SIG-M5 treated with dmso at 0.1 percent for 504 hours (cell line): ENCODE data around the gene GRIK4.
"Not testable (repeated sequence)": the region's sequence is repeated elsewhere in the genome, so short reads cannot be mapped to it uniquely, and the experiment has no call there.

Source experiments
- DNase-seq: peaks from one replicate; lab custom pipeline; 2025; ENCODE audit not compliant: unreplicated experiment; lab: John Stamatoyannopoulos, UW

Gene GRIK4

GRCh38 chr11:120571476-120571875, 59.9 kb downstream of the GRIK4 start:
- no peak for DNase-seq

GRCh38 chr11:120573756-120574354, 62.3 kb downstream of the GRIK4 start:
- no peak for DNase-seq

- no peak for DNase-seq
Observed at GRCh38 chr11:120574876-120575275, 63.3 kb downstream of the GRIK4 start.

GRCh38 chr11:120575461-120575860, 63.9 kb downstream of the GRIK4 start:
- no peak for DNase-seq

GRCh38 chr11:120576606-120577005, 65.1 kb downstream of the GRIK4 start:
- no peak for DNase-seq

- DNase-seq, result no peak
Observed at GRCh38 chr11:120577041-120577440, 65.5 kb downstream of the GRIK4 start.

- DNase-seq, result no peak
Observed at GRCh38 chr11:120577624-120578363, 66.2 kb downstream of the GRIK4 start.

- no peak for DNase-seq
Observed at GRCh38 chr11:120578596-120579154, 67.1 kb downstream of the GRIK4 start.

- no peak for DNase-seq
Observed at GRCh38 chr11:120579611-120580031, 68.1 kb downstream of the GRIK4 start.

- DNase-seq, result peak; percentile 27
Observed at GRCh38 chr11:120581313-120581712, 69.8 kb downstream of the GRIK4 start.

- DNase-seq, result not testable (repeated sequence)
Observed at GRCh38 chr11:120582535-120582934, 71.0 kb downstream of the GRIK4 start.

GRCh38 chr11:120586072-120586471, 74.5 kb downstream of the GRIK4 start:
- no peak for DNase-seq

GRCh38 chr11:120586728-120587127, 75.2 kb downstream of the GRIK4 start:
- no peak for DNase-seq

- no peak for DNase-seq
Observed at GRCh38 chr11:120587299-120587698, 75.8 kb downstream of the GRIK4 start.

- DNase-seq, result no peak
Observed at GRCh38 chr11:120589376-120589775, 77.8 kb downstream of the GRIK4 start.

- DNase-seq, result no peak
Observed at GRCh38 chr11:120590472-120590871, 78.9 kb downstream of the GRIK4 start.

GRCh38 chr11:120594746-120595145, 83.2 kb downstream of the GRIK4 start:
- DNase-seq, result no peak

GRCh38 chr11:120595557-120595956, 84.0 kb downstream of the GRIK4 start:
- DNase-seq, result no peak

- no peak for DNase-seq
Observed at GRCh38 chr11:120597250-120598215, 86.0 kb downstream of the GRIK4 start.

GRCh38 chr11:120598517-120599257, 87.1 kb downstream of the GRIK4 start:
- DNase-seq, result no peak
